Heart right ventricle (tissue), 16 donors: ENCODE data around the gene TECPR1. TPM values are rescaled to one million over a fixed set of nuclear protein-coding genes. Genes with fewer than 3 reads are reported as not detected.

Experiments used
- ATAC-seq, 8 donors: fragments of 200-7000 bp; cut with Tn5 transposase; one replicate each; pipeline ENCODE4 v1.9.1; 2020; ENCODE audit warnings: mild to moderate bottlenecking in 8 of 8, moderate library complexity in 8 of 8, moderate number of reproducible peaks in 1 of 8
- DNase-seq, 2 donors: peaks; one replicate each; pipeline ENCODE4 v3.0.0-alpha.2; 2020
- H3K27ac ChIP-seq, 10 donors: fragments of 200-600 bp; sonication (generic) in 2 of 10; one replicate each; pipeline versions ENCODE4 v1.5.0 to v1.8.0; 2020 to 2022; ENCODE audit warnings: mild to moderate bottlenecking in 3 of 10
- H3K27me3 ChIP-seq, 7 donors: fragments of 200-600 bp; one replicate each; pipeline ENCODE4 v1.8.0; 2021 to 2022; ENCODE audit warnings: mild to moderate bottlenecking in 2 of 7
- H3K36me3 ChIP-seq, 9 donors: fragments of 200-600 bp; sonication (generic) in 1 of 9; one replicate each; pipeline versions ENCODE4 v1.5.0 to v1.8.0; 2020 to 2022; ENCODE audit warnings: mild to moderate bottlenecking in 2 of 9
- H3K4me1 ChIP-seq, 9 donors: fragments of 200-600 bp; sonication (generic) in 1 of 9; one replicate each; pipeline versions ENCODE4 v1.5.0 to v1.8.0; 2020 to 2022; ENCODE audit warnings: mild to moderate bottlenecking in 4 of 9
- H3K4me3 ChIP-seq, 10 donors: fragments of 200-600 bp; sonication (generic) in 2 of 10; one replicate each; pipeline versions ENCODE4 v1.5.0 to v1.8.0; 2020 to 2022; ENCODE audit warnings: mild to moderate bottlenecking in 7 of 10, moderate library complexity in 2 of 10
- H3K9me3 ChIP-seq, 11 donors: fragments of 200-600 bp in 10 of 11; sonication (generic) in 2 of 11; one replicate each; pipeline versions ENCODE4 v1.5.0 to v1.8.0; 2013 to 2022; ENCODE audit warnings: mild to moderate bottlenecking in 2 of 11, control low read depth in 1 of 11, moderate library complexity in 1 of 11
- CTCF ChIP-seq, 9 donors: fragments of 200-600 bp; sonication (generic) in 2 of 9; IDR thresholded peaks; one replicate each; pipeline versions ENCODE4 v1.5.0 to v1.8.0; 2021 to 2022; ENCODE audit warnings: antibody characterized with exemption in 9 of 9, mild to moderate bottlenecking in 5 of 9, moderate library complexity in 1 of 9
- WGBS, 2 donors: extraction: QIAGEN DNeasy Blood & Tissue Kit; methylation state at CpG; one replicate each; pipeline ENCODE4 v1.1.7; 2013; ENCODE audit warnings: inconsistent platforms in 1 of 2; 5-methylcytosine and 5-hydroxymethylcytosine counted together
- intact Hi-C, 10 donors: fragments of 100-400 bp; cut with DNase I; formaldehyde crosslinking; loops; one replicate each; pipeline versions ENCODE4 v1.11.1 to v1.14.2; 2022
- polyA plus RNA-seq, 2 donors: library from polyadenylated mRNA; stranded (reverse); fragments of 200-250 nt; gene quantifications; one replicate each; pipeline ENCODE4 v1.2.3, GENCODE V29; 2013
- total RNA-seq, 10 donors: library from RNA; stranded (reverse); fragmentation: NEBNext Ultra II Directional in 3 of 10; extraction: Animal tissue kit (Norgen Biotek cat#: 25700) in 3 of 10; gene quantifications; one replicate each; pipeline versions ENCODE4 v1.2.1 to v1.2.4, GENCODE V29; 2021 to 2023
- donor health status: Arrhythmogenic right ventricular cardiomyopathy.
- donor health status: ischemic (EF 13 %, LVEDD 7.1; RV severe dilation, severe dysfunction).
- donor health status: healthy with polysubstance abuse.
- donor health status: DM: no; HTN: yes; CAD: no.
- donor health status: DM: no; HTN: no; CAD: no.
- donor health status: ischemic (EF 25% LVEDD 6.9; RV normal size, moderate dysfunction).
- donor health status: ischemic (EF 25% LVEDD 5.7; RV mildly dilated, moderate dysfunction).
- donor health status: healthy.
- donor health status: DM: yes; HTN: yes; CAD: no.
- donor health status: Ischemic cardiomyopathy.
- donor health status: ischemic (EF 35%, LVEDD 5.7; RV mildly dilated, moderate dysfunction).
- donor health status: nonischemic (EF 11% LVEDD 7.7; RV severe dilation, severe dysfunction).
- donor health status: DM: yes; HTN: yes; CAD: no.
- donor health status: PGD.
- donor health status: ischemic (EF 29% LVEDD 5.4; RV normal size, mild dysfunction).
- donor health status: nonischemic (EF 23%, LVEDD 6.1; RV moderate dilation, normal function).

The TECPR1 gene
- total and polyA plus RNA-seq, 12 donors = 12.8 to 23.8 (median 15.4) TPM

- 95% methylated on average over 17 of the region's 17 CpGs for WGBS, 2 donors
- H3K27me3 ChIP-seq = peaks cover 0 to 10% (median 0%) of the 10 kb centered on the region in 7 donors
- intact Hi-C loops = no loop called here
- H3K4me1 ChIP-seq = peaks cover 0 to 10% (median 0%) of the 10 kb centered on the region in 9 donors
- TF ChIP-seq CTCF (IDR thresholded peaks at IDR 0.05) = no peak
- ATAC-seq (no peak), DNase-seq (no peak)
- H3K9me3 ChIP-seq = no peaks in the 10 kb centered on the region
- H3K4me3 ChIP-seq = no peak overlapping the region
- peaks cover 0 to 48% (median 26%) of the 10 kb centered on the region in 9 donors for H3K36me3 ChIP-seq
- H3K27ac ChIP-seq = no peak overlapping the region
These were observed 42.7 kb downstream of the TECPR1 start for GRCh38 chr7:98209166-98209920.

GRCh38 chr7:98206451-98207330, 45.3 kb downstream of the TECPR1 start:
- Histone ChIP-seq H3K36me3 (peaks cover 0 to 63% (median 26%) of the 10 kb centered on the region in 9 donors), H3K4me1 (peaks cover 0 to 17% (median 0%) of the 10 kb centered on the region in 9 donors), H3K9me3 (no peaks in the 10 kb centered on the region), H3K27ac (no peak overlapping the region), H3K27me3 (peaks cover 0 to 5% (median 0%) of the 10 kb centered on the region in 7 donors), H3K4me3 (no peak overlapping the region)
- no peak for TF ChIP-seq CTCF (IDR thresholded peaks at IDR 0.05)
- WGBS, 2 donors = 88% methylated on average over 47 of the region's 47 CpGs
- intact Hi-C loops = no loop called here
- ATAC-seq (no peak), DNase-seq (no peak)

- Histone ChIP-seq H3K36me3 (peaks cover 0 to 66% (median 26%) of the 10 kb centered on the region in 9 donors), H3K27me3 (no peaks in the 10 kb centered on the region), H3K4me3 (no peak overlapping the region), H3K9me3 (no peaks in the 10 kb centered on the region), H3K27ac (no peak overlapping the region), H3K4me1 (peaks cover 0 to 10% (median 0%) of the 10 kb centered on the region in 9 donors)
- TF ChIP-seq CTCF (IDR thresholded peaks at IDR 0.05) = no peak
- intact Hi-C loops = no loop called here
- DNase-seq = no peak
- peak in 1 of 8 donors; percentile 27 for ATAC-seq
- 96% methylated on average over 47 of the region's 47 CpGs for WGBS, 2 donors
These were observed 46.7 kb downstream of the TECPR1 start for GRCh38 chr7:98205162-98205845.

GRCh38 chr7:98204670-98205069, 47.4 kb downstream of the TECPR1 start:
- Histone ChIP-seq H3K27me3 (no peaks in the 10 kb centered on the region), H3K27ac (no peak overlapping the region), H3K4me1 (peaks cover 0 to 10% (median 0%) of the 10 kb centered on the region in 9 donors), H3K9me3 (no peaks in the 10 kb centered on the region), H3K4me3 (no peak overlapping the region), H3K36me3 (peaks cover 0 to 65% (median 26%) of the 10 kb centered on the region in 9 donors)
- ATAC-seq (no peak), DNase-seq (no peak)
- whole genome bisulfite sequencing, 2 donors = 91 to 94% methylated on average over 11 of the region's 11 CpGs
- no peak for TF ChIP-seq CTCF (IDR thresholded peaks at IDR 0.05)
- intact Hi-C loops = no loop called here
